T1000 (cell line): ENCODE data around the gene AFTPH.
A peak's percentile ranks its signal among the peaks of the same experiment; 100 is the strongest.

Experiments
- DNase-seq: peaks from one replicate; lab custom pipeline; 2025; ENCODE audit warnings: mixed read lengths; lab: John Stamatoyannopoulos, UW

Gene AFTPH

GRCh38 chr2:64523666-64524603, at the start of gene AFTPH:
Gene AFTPH (plus strand): TSS chr2:64524328. CDS start chr2:64551475, 27,147 bp downstream.
- DNase-seq = peak; percentile 96

- no peak for DNase-seq
These were observed 49.5 kb upstream of the AFTPH start for GRCh38 chr2:64474636-64475035.

- no peak for DNase-seq
These were observed 47.1 kb upstream of the AFTPH start for GRCh38 chr2:64477037-64477436.

GRCh38 chr2:64477979-64478378, 46.1 kb upstream of the AFTPH start:
- no peak for DNase-seq

- no peak for DNase-seq
These were observed 45.5 kb upstream of the AFTPH start for GRCh38 chr2:64478502-64479230.

GRCh38 chr2:64479259-64480117, 44.6 kb upstream of the AFTPH start:
- no peak for DNase-seq

- no peak for DNase-seq
These were observed 42.5 kb upstream of the AFTPH start for GRCh38 chr2:64481665-64482064.

- no peak for DNase-seq
These were observed 41.9 kb upstream of the AFTPH start for GRCh38 chr2:64482243-64482642.

- no peak for DNase-seq
These were observed 41.2 kb upstream of the AFTPH start for GRCh38 chr2:64482765-64483504.

- DNase-seq = no peak
These were observed 38.8 kb upstream of the AFTPH start for GRCh38 chr2:64485331-64485730.

- no peak for DNase-seq
These were observed 38.2 kb upstream of the AFTPH start for GRCh38 chr2:64485961-64486360.

- DNase-seq = no peak
These were observed 36.7 kb upstream of the AFTPH start for GRCh38 chr2:64487256-64488049.

- peak; percentile 10 for DNase-seq
These were observed 35.8 kb upstream of the AFTPH start for GRCh38 chr2:64488050-64488974.

- DNase-seq = no peak
These were observed 34.9 kb upstream of the AFTPH start for GRCh38 chr2:64489081-64489751.

GRCh38 chr2:64491426-64491825, 32.7 kb upstream of the AFTPH start:
- DNase-seq = no peak

GRCh38 chr2:64492272-64492671, 31.9 kb upstream of the AFTPH start:
- no peak for DNase-seq

- no peak for DNase-seq
These were observed 31.3 kb upstream of the AFTPH start for GRCh38 chr2:64492821-64493220.

- DNase-seq = no peak
These were observed 30.3 kb upstream of the AFTPH start for GRCh38 chr2:64493788-64494187.

GRCh38 chr2:64498438-64498837, 25.7 kb upstream of the AFTPH start:
- DNase-seq = no peak
